GM18519 (cell line): ENCODE data around the gene LRRK1.

Experiments used
- ATAC-seq: cut with Tn5 transposase; IDR thresholded peaks from one replicate; pipeline ENCODE4 v1.9.1; 2021; ENCODE audit warnings: mild to moderate bottlenecking, moderate library complexity; ENCODE audit not compliant: unreplicated experiment, low FRiP score

Gene LRRK1

DNA sequence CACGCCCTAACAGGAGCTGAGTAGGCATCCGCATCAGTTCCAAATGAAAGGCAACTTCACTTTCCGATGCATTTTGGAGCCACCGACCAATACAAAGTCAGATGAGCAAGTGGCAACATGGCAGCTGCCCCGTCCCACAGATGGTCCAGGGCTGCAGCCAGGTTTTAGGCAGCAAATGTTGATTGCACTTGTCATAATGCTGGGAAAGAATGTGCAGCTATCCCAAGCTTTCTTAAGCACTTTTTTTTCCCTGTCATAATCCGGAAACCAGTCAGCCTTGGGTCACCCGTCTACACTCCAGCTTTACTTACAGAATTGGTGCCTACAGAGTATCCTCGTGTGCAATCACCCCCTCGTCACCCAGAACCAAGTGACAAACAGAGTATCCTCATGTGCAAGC, 185.0 kb downstream of the LRRK1 start:
- no peak for ATAC-seq

DNA sequence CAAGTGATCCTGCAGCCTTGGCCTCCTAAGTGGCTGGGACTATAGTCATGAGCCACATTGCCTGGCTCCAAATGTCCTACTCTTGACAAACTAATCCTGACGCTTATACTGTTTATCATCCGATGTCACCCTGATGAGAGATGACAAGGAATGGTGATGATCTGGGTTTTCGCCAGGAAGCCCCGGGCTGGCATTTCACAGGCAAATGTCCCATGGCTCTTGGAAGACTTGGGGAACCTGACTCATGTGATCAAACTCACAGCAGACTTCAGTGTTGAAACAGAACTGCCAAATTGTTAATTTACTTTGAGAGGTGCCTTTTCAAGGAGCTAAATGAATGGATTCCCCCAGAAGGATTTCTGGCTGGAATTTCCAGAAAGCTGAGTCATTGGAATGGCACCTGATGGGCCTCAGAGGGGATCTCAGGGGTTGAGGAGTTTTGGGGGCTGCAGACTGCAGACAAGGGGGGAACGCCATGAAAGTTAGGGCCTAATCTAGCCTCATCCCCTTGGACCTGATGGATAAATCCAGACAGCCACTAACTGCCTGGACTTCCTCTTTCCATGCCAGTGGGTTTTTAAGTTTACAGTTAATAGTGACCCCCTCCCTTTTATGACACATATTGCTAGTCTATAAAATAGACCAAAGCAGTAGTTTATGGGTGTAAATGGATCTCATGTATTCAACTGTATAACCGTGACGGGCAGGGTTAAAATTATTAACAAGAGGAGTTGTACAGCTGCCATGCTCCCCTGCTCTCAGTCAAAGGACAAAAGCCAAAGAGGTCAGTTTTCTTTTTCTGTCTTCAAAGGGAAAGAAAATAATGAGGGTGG, 186.1 kb downstream of the LRRK1 start:
- ATAC-seq, result no peak

DNA sequence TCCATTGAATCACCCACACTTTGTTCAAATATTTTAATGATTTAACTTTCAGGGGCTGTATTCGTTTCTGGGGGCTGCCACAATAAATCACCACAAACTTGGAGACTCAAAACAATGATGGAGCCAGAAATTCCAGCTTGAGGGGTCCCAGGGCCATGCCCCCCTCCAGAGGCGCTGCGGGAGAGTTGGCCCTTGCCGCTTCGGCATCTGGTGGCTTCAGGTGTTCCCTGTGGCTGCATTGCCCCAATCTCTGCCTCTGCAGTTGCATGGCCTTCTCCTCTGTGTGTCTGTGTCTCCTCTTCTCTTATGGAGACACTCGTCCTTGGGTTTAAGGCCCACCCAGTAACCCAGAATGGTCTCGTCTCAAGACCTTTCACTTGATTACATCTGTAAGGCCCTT, 187.9 kb downstream of the LRRK1 start:
- ATAC-seq, result no peak

DNA sequence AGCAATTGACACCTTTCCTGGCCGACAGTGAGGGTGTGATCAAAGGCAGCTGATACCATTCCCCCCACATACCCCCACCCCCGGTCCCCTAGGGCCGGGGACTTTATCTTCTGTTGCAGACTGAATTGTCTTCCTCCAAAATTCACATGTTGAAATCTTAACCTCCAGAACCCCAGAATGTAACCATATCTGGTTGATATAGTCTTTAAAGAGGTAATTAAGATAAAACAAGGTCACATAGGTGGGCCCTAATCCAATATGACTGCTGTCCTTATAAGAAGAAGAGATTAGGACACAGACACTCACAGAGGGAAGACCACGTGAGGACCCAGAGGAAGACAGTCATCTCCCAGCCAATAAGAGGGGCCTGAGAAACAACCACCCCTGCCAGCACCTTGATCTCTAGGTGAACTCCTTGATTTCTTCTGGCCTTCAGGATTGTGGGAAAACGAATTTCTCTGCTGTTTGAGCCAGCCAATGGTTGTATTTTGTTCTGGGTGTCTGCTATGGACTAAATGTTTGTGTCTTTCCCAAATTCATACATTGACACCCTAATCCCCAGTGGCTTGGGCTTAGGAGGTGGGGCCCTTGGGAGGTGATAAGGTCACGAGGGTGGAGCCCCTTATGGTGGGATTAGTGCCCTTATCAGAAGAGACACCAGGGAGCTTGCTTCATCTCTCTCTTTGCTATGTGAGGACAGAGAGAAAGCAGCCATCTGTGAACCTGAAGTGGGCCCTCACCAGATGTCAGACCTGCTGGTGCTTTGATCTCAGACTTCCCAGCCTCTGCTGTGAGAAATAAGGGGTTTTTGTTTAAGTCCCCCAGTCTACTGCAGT, 188.7 kb downstream of the LRRK1 start:
- no peak for ATAC-seq

DNA sequence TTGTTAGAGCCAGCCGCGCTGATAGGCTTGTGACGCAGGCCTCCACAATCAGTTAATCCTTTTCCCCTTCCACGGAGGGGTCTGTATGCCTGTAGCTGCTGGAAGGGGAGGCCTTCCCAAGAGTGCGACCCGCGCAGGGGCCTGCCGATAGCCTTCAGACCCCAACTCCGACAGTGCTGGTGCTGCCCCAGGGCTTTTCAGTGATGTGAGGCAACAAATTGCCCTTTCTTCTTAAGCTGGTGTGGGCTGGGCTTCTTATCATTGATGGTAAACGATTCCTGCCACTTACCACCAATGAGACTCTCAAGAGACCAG, 189.3 kb downstream of the LRRK1 start:
- no peak for ATAC-seq

DNA sequence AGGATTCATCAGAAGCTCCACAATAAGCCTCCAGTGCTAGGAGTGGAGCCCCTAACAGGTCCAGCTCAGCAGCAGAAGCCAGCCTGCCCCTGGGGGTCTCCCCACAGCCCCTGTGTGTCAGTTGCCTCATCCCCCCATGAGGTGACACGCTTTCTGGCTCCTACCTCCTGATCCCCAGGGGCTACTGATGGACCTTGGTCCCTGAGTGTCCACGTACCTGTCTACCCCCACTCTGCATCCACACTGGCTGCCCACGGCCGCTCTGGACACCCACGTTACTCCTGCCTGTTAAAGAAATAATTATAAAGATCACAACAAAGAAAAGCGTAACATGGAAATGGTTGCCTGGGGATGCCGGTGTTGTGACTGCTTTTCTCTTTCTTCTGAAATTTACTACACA, 189.6 kb downstream of the LRRK1 start:
- no peak for ATAC-seq

DNA sequence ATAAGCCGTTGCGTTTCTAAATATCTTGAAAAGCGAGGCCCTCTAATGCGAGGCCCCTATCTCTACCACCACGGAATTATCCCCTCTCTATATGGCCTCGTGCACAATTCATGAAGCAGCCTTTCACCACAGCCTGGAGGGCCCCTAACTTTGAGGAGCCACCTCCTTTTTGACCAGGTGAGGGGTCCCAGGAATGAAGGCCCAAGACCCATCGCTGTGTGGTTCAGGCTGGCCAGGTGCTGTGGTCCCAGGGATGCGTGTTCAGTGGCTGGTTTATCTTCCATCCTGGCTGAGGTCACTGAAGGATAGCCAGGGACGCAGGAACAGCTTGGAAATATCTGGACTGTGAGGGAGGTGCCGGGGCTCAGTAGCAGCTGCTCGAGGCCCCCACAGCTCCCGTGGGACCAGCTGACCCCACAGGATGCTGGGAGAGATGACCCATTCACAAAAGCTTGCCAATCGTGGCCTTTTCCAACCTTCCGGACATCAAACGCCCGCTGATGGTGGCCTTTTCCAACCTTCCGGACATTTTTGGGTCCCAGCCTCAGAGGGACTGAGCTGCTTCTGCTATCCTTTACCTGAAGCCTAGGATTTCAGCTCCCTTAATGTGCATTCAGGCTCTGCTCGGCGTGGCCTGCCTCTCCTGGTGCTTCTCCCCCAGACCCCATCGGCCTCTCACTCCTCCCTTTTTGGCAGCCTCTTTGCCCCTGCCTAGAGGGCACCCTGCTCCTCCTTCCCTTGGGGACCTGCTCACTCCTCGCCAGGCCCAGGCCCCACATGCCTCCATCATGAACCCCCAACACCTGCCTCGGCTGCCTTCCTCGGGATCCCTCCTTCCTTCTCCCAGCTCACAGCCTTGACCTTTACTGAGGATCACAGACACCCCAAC, 191.8 kb downstream of the LRRK1 start:
- no peak for ATAC-seq

DNA sequence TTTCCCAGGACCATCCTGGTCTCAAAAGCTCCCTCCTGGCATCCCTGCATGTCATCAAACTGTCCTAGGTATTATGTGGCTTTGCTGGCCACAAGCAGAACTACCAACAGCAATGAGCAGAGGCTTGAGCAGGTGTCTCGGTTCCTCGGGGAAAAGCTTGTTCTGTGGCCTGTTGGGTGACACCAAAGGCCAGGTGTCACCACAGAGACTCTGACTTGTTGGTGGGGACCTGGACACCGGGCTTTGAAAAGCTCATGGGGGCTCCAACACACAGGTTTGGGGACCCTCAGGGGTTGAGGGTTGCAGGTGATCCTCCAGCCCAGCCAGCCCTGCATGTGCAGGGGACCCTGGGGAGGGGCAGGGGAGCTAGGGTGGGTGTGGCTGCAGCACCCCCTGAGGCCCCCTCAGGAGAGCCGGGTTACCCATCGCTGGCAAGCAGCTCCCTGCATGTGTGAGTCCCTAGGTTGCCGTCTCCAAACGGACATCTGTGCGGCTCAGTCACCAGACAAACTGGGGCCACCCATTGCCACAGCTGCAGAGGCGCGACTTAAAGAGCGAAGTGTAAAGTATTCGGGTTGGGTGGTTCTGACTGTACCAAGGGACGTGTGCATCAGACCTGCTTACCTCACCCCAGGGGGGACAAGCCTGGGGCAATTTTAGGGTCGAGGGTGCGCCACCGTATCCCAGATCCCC, 192.6 kb downstream of the LRRK1 start:
- no peak for ATAC-seq

DNA sequence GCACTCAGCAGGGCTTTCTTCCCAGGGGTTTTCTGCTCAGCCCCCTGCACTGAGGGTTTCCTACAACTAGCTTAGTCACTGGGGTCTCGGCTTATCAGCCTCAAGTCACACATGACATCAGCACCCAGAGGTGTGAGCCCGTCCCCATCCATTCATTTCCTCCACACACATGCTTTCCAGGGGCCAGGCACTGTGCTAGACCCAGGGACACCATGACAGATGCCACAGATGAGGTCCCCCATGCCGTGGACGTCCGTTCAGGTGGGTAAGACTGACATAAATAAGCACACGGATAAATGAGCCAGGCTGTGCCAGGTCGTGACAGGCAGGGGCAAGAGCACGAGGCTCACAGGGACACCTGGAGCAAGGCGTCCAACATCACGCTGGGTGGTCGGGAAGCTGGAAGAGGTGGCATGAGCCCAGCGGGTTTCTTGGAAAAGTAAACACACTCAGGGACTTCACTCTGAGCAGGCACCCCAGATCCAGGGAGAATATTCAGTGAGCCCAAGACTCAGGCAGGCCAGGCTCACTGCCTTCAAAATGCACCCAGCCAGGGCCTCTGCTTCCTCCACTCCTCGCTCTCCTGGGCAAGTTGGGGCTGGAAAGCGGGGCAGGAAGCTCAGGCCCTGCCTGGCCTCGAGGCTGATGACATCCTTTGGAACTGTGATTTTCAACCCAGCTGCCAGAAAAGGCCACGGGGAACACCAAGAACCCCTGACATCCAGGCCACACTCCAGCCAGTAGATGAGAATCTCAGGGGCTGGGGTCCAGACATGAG, 193.4 kb downstream of the LRRK1 start:
- no peak for ATAC-seq

DNA sequence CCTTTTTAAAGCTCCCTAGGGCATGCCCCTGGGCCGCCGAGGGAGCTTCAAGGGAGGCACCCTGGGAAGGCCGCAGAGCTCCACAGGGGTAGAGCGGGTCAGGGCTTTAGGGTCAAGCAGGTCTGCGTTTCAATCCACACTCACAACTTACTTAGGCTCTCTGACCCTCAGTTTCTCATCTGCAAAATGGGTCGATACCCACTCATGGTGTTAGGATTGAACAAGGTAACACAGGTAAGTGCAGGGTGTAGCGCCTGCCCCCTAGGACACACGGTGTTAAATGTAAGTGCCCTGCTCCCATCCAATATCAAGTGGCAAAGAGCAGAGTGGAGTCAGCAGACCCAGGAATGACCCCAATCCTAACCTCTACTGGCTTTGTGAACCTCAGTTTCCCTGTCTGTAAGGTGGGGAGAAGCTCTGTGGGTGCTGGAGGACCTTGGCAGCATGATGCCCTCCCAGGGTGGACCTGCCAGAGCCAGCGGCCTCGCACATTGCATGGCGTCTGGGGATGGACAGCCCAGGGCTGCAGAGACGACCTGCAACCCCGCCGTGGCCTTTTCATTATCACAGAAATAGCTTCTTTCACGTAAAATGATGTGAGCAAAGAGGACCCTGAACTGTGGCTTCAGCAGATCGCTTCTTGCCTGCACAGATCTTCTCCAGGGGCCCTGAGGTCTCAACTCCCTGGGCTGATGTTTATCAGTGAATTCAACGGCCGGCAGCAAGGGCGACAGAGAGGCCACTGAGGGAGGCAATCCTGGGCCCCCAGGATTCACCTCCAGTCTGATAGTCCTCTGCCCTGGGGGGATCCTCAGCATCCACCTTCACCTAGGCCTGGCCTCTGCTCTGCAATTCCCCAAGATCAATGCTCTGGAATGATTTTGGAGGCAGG, 194.2 kb downstream of the LRRK1 start:
- ATAC-seq, result no peak

DNA sequence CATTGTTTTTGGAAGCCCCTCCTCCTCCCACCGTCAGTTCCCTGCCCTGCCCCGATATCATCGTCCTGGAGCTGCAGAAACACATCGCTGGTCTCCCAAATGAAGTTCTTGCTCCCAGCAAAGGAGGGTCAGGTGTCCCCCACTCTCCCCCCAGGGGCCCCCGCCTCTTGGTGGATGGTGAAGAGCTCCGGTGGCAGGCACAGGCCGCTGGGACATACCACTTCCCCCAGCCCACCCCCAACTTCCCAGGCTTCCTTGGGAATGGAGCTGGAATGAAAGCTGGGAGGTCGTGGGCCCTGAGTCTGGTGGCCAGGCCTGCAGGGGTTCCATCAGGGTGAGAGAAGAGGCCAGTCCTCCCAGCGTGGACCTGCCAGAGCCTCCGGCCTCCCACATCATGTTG, 195.0 kb downstream of the LRRK1 start:
- no peak for ATAC-seq

DNA sequence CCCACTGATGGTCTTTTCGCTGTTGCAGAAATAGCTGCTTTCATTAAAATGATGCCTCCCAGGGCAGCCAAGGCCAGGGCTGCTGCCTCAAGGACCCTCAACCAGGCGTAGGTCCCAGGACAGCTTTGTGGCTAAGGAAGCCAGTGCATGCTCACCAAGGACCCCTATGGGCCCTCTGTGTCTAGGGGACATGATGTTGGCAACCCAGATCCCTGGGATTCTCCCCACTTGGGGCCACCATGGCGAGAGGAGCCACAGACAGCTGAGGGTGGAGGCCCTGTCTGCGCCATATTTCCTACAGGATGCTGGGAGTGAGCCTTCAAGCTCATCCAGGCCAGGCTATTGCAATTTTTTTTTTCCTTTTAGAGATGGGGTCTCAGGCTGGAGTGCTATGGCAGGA, 195.5 kb downstream of the LRRK1 start:
- no peak for ATAC-seq

DNA sequence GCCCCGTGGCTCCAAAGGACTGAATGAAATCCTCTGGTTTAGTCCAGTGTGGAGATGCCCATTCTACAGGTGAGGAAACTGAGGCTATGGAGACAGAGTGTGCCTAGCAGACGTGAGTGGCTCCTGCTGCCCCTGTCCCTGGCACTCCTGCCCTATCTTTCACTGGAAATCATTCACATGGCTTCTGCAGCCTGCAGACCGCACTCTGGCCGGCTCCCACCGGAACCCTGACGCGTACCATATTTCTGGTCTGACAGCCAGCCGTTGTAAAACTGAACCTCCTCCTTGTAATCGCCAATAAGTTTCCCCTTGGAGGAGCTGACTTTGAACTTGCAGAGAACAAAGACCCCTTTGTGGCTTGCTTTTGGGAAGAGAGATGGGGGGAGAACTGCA, 196.2 kb downstream of the LRRK1 start:
- ATAC-seq, result no peak

DNA sequence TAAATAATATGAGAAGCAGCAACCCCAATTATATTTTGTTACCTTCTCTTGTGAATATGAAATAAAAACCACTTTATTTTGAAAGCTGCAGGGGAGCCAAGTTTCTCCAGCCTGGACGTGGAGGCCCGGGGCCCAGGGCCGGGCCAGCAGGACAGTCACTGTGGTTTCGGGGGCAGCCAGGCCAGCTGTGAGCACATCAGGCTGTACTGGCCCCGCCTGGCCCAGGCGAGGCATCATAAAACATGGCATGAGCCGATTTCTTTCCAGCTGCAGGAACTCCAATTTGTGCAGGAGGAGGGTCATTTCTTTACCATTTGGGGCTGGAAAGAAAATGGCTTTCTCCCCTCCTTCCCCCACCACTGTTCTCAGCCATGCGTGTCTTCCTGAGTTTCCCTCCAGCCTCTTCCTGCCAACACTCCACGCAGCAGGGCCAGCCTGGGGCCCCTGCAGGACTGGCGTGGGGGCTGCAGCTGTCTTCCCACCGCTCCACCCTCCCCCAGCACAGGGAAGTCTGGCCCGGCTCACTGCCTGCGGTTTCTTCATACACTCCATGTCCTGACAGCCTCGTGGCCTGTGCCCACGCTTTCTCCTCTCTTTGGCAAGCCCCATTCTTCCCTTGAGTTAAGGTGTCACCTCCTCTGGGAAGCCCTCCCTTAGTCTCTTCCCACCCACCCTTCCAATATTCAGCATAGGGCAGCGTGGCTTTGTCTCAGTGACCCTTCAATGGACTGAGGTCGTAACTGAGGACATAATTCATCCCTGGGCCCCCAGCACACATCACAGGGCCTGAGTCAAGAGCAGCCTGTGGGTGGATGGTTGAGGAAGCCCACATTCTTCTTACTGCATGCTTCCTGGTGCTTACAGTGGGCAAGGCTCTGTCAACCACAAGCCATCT, 196.9 kb downstream of the LRRK1 start:
- no peak for ATAC-seq

DNA sequence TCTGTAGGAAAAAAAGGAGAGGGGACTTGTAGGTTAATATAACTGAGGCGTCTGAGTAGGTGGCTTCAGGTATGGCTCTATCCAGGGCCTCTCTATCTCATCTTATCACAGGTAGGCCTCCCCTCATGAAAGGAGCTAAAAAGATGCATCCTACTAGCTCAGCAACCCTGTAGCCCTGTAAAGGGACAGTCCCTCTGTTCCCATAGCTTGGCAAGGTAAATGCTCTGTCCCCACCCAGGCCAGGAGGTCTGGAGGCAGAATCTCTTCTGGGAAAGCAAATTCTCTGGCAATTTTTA, 197.5 kb downstream of the LRRK1 start:
- no peak for ATAC-seq

DNA sequence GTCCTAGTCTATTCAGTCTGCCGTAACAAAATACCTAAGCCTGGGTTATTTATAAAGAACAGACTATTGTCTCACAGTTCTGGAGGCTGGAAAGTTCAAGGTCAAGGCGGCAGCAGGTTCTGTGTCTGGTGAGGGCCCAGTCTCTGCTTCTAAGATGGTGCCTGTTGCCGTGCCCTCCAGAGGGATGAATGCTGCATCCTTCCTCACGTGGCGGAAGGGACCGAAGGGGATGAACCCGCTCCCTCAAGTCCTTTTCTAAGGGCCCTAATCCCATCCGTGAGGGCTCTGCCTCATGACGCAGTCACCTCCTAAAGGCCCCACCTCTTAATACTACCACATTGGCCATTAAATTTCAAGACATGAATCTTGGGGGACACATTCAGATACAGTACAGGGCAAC, 199.0 kb downstream of the LRRK1 start:
- ATAC-seq, result no peak

DNA sequence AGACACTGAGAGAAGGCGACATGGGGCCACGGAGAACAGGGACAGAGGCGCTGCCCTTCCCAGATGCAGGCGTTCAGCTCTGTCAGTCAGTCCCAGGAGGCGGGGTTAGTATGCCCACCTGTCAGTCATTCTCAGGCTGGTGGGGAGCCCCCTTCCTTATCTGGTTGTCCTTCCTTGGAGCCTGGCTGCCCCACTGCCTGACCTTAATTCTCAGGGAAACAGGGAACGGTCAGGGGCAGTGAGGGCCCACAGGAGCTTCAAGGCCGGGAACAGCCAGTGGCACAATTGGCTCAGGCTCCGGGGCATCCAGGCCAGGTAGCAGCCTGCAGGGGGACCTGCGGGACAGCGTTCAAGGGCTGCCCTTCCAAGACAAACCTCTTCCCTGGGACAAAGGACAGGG, 199.5 kb downstream of the LRRK1 start:
- no peak for ATAC-seq

DNA sequence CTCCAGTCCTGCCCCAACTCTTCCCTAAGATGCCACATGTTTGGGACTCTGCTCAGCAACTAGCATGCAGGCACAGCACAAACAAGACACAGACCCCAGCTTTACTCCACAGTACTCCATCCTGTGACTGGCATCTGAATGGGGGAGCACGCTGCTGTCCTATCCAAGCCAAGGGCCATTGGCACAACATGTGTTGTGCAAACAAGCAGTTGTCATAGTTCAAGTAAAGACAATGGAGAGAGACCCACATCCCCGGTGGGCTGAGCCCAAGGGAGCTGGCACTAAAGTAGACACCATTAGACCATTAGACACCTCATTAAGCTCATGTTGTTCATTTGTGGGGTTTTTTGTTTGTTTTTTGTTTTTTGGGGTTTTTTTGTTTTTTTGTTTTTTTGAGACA, 200.0 kb downstream of the LRRK1 start:
- ATAC-seq, result no peak
